CD4-positive, CD25-positive, alpha-beta regulatory T cell (primary cell): Measurements from ENCODE around the gene SRA1. TPM values are rescaled to one million over a fixed set of nuclear protein-coding genes. Genes with fewer than 3 reads are reported as not detected.

ENCODE experiments used
- ATAC-seq, 2 donors: fragments of 150-1000 bp; cut with Tn5 transposase; one replicate each; pipeline ENCODE4 v1.10.0; 2021; ENCODE audit warnings: low read depth in 2 of 2, moderate number of reproducible peaks in 2 of 2, moderate library complexity in 1 of 2
- DNase-seq, 3 donors: peaks; one replicate each; pipeline versions ENCODE4 v3.0.0 to v3.0.0-alpha.2; 2012 to 2022; ENCODE audit warnings: mixed read lengths in 1 of 3
- H3K27ac ChIP-seq: one replicate; pipeline ENCODE4 v1.7.0; 2013; ENCODE audit warnings: mild to moderate bottlenecking, low read length; ENCODE audit not compliant: insufficient read depth, poor library complexity, severe bottlenecking
- H3K27me3 ChIP-seq: one replicate; pipeline ENCODE4 v1.7.0; 2013; ENCODE audit warnings: low read length; ENCODE audit not compliant: control insufficient read depth, insufficient read depth
- H3K36me3 ChIP-seq: one replicate; pipeline ENCODE4 v1.7.0; 2013; ENCODE audit warnings: mild to moderate bottlenecking, low read length, moderate library complexity; ENCODE audit not compliant: control insufficient read depth, insufficient read depth
- H3K4me1 ChIP-seq: 2 replicates; pipeline ENCODE4 v1.7.0; 2013; ENCODE audit warnings: mild to moderate bottlenecking, low read length; ENCODE audit not compliant: insufficient read depth, control insufficient read depth, poor library complexity, severe bottlenecking
- H3K4me3 ChIP-seq: one replicate; pipeline ENCODE4 v1.7.0; 2013; ENCODE audit warnings: low read depth, mild to moderate bottlenecking, low read length, moderate library complexity
- H3K9me3 ChIP-seq, 2 experiments: 1 replicate in 1 of 2; 2 replicates in 1 of 2; pipeline ENCODE4 v1.7.0; 2013; ENCODE audit warnings: low read length in 2 of 2, mild to moderate bottlenecking in 1 of 2, moderate library complexity in 1 of 2; ENCODE audit not compliant: control insufficient read depth in 2 of 2
- H3K27ac Mint-ChIP-seq, 3 donors: one replicate each; pipeline ENCODE4 v1.8.0; 2020 to 2022; ENCODE audit warnings: mild to moderate bottlenecking in 3 of 3, mixed read lengths in 3 of 3, moderate library complexity in 2 of 3
- H3K27me3 Mint-ChIP-seq: one replicate; pipeline ENCODE4 v1.8.0; 2022; ENCODE audit warnings: mild to moderate bottlenecking, mixed read lengths
- H3K36me3 Mint-ChIP-seq: one replicate; pipeline ENCODE4 v1.8.0; 2020; ENCODE audit warnings: mixed read lengths
- H3K4me1 Mint-ChIP-seq, 4 donors: one replicate each; pipeline ENCODE4 v1.8.0; 2020 to 2022; ENCODE audit warnings: mixed read lengths in 4 of 4, mild to moderate bottlenecking in 1 of 4
- H3K4me3 Mint-ChIP-seq, 4 donors: one replicate each; pipeline ENCODE4 v1.8.0; 2020 to 2022; ENCODE audit warnings: mild to moderate bottlenecking in 4 of 4, mixed read lengths in 4 of 4, moderate library complexity in 3 of 4
- H3K9me3 Mint-ChIP-seq, 7 donors: one replicate each; pipeline ENCODE4 v1.8.0; 2020 to 2022; ENCODE audit warnings: mixed read lengths in 7 of 7, mild to moderate bottlenecking in 3 of 7, moderate library complexity in 2 of 7
- polyA plus RNA-seq, 4 donors: library from polyadenylated mRNA; unstranded; fragments of 300-500 nt; fragmentation: Illumina TruSeq; gene quantifications; one replicate each; pipeline ENCODE4 v1.2.3, GENCODE V29; 2021
- total RNA-seq: library from RNA; stranded (reverse); gene quantifications from one replicate; pipeline ENCODE4 v1.2.3, GENCODE V29; 2022

SRA1 gene
- total and polyA plus RNA-seq, 5 donors from 2014 or later, result 36.6 to 44.3 (median 38.8) TPM

GRCh38 chr5:140540227-140540626 lies 17.0 kb downstream of the SRA1 start:
- Histone ChIP-seq H3K27me3 (no peaks in the 10 kb centered on the region), H3K4me3 (no peak overlapping the region), H3K36me3 (peaks cover 78% of the 10 kb centered on the region), H3K4me1 (no peaks in the 10 kb centered on the region), H3K9me3 (no peaks in the 10 kb centered on the region), H3K27ac (no peak overlapping the region)
- ATAC-seq, result no peak
- H3K9me3 Mint-ChIP-seq, result no peaks in the 10 kb centered on the region
- H3K4me1 Mint-ChIP-seq, result peaks cover 0 to 5% (median 0%) of the 10 kb centered on the region in 4 donors
- no peak overlapping the region for H3K4me3 Mint-ChIP-seq
- H3K27ac Mint-ChIP-seq, result peak overlapping the region in 1 of 3 donors; percentile 38
- peaks cover 50% of the 10 kb centered on the region for H3K36me3 Mint-ChIP-seq
- DNase-seq, result no peak
- H3K27me3 Mint-ChIP-seq, result no peaks in the 10 kb centered on the region

- no peaks in the 10 kb centered on the region for H3K4me1 ChIP-seq
- Mint-ChIP-seq H3K27me3 (no peaks in the 10 kb centered on the region), H3K9me3 (peaks cover 0 to 2% (median 0%) of the 10 kb centered on the region in 7 donors), H3K4me3 (no peak overlapping the region), H3K4me1 (peaks cover 0 to 4% (median under 1%) of the 10 kb centered on the region in 4 donors), H3K27ac (peak overlapping the region in 2 of 3 donors; percentile 20 to 60), H3K36me3 (peaks cover 27% of the 10 kb centered on the region)
- H3K27me3 ChIP-seq, result no peaks in the 10 kb centered on the region
- peaks cover 56% of the 10 kb centered on the region for H3K36me3 ChIP-seq
- no peak overlapping the region for H3K27ac ChIP-seq
- no peak for DNase-seq
- H3K9me3 ChIP-seq, result no peaks in the 10 kb centered on the region
- no peak for ATAC-seq
- H3K4me3 ChIP-seq, result no peak overlapping the region
Observed at GRCh38 chr5:140524003-140524402, 33.3 kb downstream of the SRA1 start.

DNA sequence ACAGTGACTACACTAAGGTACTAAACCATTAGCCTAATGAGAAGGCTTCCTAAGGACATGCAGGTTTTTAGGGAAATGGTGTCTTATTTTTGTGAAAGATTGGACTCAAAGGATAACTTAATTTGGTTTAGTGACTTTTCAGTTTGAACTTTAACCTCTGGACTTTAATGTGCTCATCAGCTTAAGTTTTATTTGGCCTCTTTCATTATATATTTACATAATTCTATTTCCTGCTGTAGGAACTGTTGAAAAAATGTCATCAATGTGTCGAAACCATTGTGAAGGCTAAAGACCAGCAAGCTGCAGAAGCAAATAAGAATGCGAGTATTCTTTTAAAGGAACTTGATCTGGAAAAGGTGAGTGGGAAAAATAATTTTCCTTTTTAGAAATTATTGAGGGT lies 44.1 kb downstream of the SRA1 start:
- ATAC-seq (no peak), DNase-seq (no peak)
- Histone ChIP-seq H3K4me1 (no peaks in the 10 kb centered on the region), H3K9me3 (no peaks in the 10 kb centered on the region), H3K36me3 (peaks cover 69% of the 10 kb centered on the region), H3K4me3 (no peak overlapping the region), H3K27ac (no peak overlapping the region), H3K27me3 (no peaks in the 10 kb centered on the region)
- Mint-ChIP-seq H3K4me1 (no peaks in the 10 kb centered on the region), H3K36me3 (peaks cover 37% of the 10 kb centered on the region), H3K4me3 (no peak overlapping the region), H3K27me3 (no peaks in the 10 kb centered on the region), H3K9me3 (no peaks in the 10 kb centered on the region), H3K27ac (no peak overlapping the region)

DNA sequence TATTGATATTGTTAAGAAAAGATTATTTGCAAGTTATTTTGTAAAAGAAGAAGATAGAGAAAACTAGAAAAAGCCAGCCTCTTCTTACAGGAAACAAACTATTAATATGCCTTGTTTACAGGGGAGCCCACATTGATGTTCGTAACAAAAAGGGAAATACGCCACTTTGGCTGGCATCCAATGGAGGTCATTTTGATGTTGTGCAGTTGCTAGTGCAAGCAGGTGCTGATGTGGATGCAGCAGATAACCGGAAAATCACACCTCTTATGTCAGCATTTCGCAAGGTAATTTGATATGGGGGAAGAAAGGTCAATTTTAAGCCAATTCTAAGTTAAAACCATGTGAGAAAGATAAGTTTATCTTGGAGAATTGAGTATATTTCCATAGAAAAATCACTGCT lies 47.4 kb downstream of the SRA1 start:
- Histone ChIP-seq H3K27ac (no peak overlapping the region), H3K4me1 (no peaks in the 10 kb centered on the region), H3K4me3 (no peak overlapping the region), H3K36me3 (peaks cover 96% of the 10 kb centered on the region), H3K27me3 (no peaks in the 10 kb centered on the region), H3K9me3 (no peaks in the 10 kb centered on the region)
- H3K9me3 Mint-ChIP-seq, result no peaks in the 10 kb centered on the region
- H3K4me1 Mint-ChIP-seq, result no peaks in the 10 kb centered on the region
- DNase-seq (no peak), ATAC-seq (no peak)
- no peaks in the 10 kb centered on the region for H3K27me3 Mint-ChIP-seq
- no peak overlapping the region for H3K27ac Mint-ChIP-seq
- no peak overlapping the region for H3K4me3 Mint-ChIP-seq
- H3K36me3 Mint-ChIP-seq, result peaks cover 37% of the 10 kb centered on the region

DNA sequence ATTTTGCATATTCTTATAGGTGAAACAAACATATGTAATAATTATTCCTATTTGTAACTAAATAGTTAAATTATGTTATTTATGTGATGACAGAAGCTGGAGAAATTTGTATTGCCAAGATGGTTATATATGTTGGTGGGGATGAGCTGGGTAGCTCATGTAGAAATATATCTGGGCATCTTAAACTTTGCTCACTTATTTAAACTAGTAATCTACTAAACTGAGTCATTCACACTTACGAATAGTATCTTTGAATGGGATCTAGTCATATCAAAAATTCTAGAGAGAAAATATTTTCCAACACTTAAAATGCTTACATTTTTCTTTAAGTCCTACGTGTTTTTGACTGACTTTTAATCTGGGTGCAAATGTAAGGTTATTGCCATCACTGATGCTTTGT lies 54.4 kb downstream of the SRA1 start:
- peaks cover 39% of the 10 kb centered on the region for H3K36me3 ChIP-seq

More for the DNA sequence above, 54.4 kb downstream of the SRA1 start:
- DNase-seq (no peak), ATAC-seq (no peak)
- no peak overlapping the region for H3K27ac Mint-ChIP-seq
- H3K4me3 Mint-ChIP-seq, result no peak overlapping the region
- H3K9me3 Mint-ChIP-seq, result no peaks in the 10 kb centered on the region
- peaks cover 0 to 10% (median 8%) of the 10 kb centered on the region in 4 donors for H3K4me1 Mint-ChIP-seq
- H3K4me1 ChIP-seq, result no peaks in the 10 kb centered on the region
- no peaks in the 10 kb centered on the region for H3K9me3 ChIP-seq
- no peak overlapping the region for H3K27ac ChIP-seq
- no peak overlapping the region for H3K4me3 ChIP-seq
- H3K36me3 Mint-ChIP-seq, result peaks cover 10% of the 10 kb centered on the region
- H3K27me3 ChIP-seq, result no peaks in the 10 kb centered on the region
- no peaks in the 10 kb centered on the region for H3K27me3 Mint-ChIP-seq

Other genes with a start within 250 kb of the SRA1 start
- 0.47 TPM for gene HBEGF, start 210.9 kb downstream of the SRA1 start, total RNA-seq
- not detected for gene HBEGF, start 210.9 kb downstream of the SRA1 start, polyA plus RNA-seq
- gene SLC4A9, start 197.3 kb downstream of the SRA1 start, total RNA-seq, result not detected
- not detected for gene SLC4A9, start 197.3 kb downstream of the SRA1 start, polyA plus RNA-seq
- 227 TPM for gene ANKHD1, start 155.6 kb downstream of the SRA1 start, total RNA-seq
- gene ANKHD1, start 155.6 kb downstream of the SRA1 start, polyA plus RNA-seq, result 10 to 100 TPM; 58.2 to 78.2 (median 64.6) TPM
- 11.8 TPM for gene EIF4EBP3, start 9.8 kb downstream of the SRA1 start, total RNA-seq
- gene EIF4EBP3, start 9.8 kb downstream of the SRA1 start, polyA plus RNA-seq, result 10 to 100 TPM; 28.4 to 44.7 (median 40.5) TPM
- 50.8 TPM for gene APBB3, start 7.1 kb upstream of the SRA1 start, total RNA-seq
- gene APBB3, start 7.1 kb upstream of the SRA1 start, polyA plus RNA-seq, result 1 to 10 TPM; 3.4 to 5.2 (median 4.0) TPM
- 35.0 TPM for gene SLC35A4, start 7.4 kb upstream of the SRA1 start, total RNA-seq
- 10 to 100 TPM; 69.3 to 89.5 (median 78.0) TPM for gene SLC35A4, start 7.4 kb upstream of the SRA1 start, polyA plus RNA-seq
- gene CD14, start 75.7 kb upstream of the SRA1 start, total RNA-seq, result not detected
- gene CD14, start 75.7 kb upstream of the SRA1 start, polyA plus RNA-seq, result 1 to 10 TPM; 1.3 to 2.6 (median 2.1) TPM
- gene TMCO6, start 82.0 kb upstream of the SRA1 start, total RNA-seq, result 22.6 TPM
- 10 to 100 TPM; 17.0 to 24.1 (median 18.4) TPM for gene TMCO6, start 82.0 kb upstream of the SRA1 start, polyA plus RNA-seq
- gene NDUFA2, start 90.2 kb upstream of the SRA1 start, total RNA-seq, result 42.6 TPM
- 100 to 1,000 TPM; 165 to 208 (median 169) TPM for gene NDUFA2, start 90.2 kb upstream of the SRA1 start, polyA plus RNA-seq
- 170 TPM for gene IK, start 90.4 kb upstream of the SRA1 start, total RNA-seq
- 100 to 1,000 TPM; 136 to 197 (median 184) TPM for gene IK, start 90.4 kb upstream of the SRA1 start, polyA plus RNA-seq
- 47.5 TPM for gene WDR55, start 107.4 kb upstream of the SRA1 start, total RNA-seq
- gene WDR55, start 107.4 kb upstream of the SRA1 start, polyA plus RNA-seq, result 10 to 100 TPM; 17.6 to 25.3 (median 19.9) TPM
- 2.1 TPM for gene DND1, start 116.1 kb upstream of the SRA1 start, total RNA-seq
- gene DND1, start 116.1 kb upstream of the SRA1 start, polyA plus RNA-seq, result not detected
- gene HARS1, start 133.9 kb upstream of the SRA1 start, total RNA-seq, result 56.5 TPM
- gene HARS1, start 133.9 kb upstream of the SRA1 start, polyA plus RNA-seq, result 10 to 100 TPM; 58.0 to 74.4 (median 60.5) TPM
- 29.8 TPM for gene HARS2, start 134.0 kb upstream of the SRA1 start, total RNA-seq
- 10 to 100 TPM; 20.7 to 24.4 (median 22.2) TPM for gene HARS2, start 134.0 kb upstream of the SRA1 start, polyA plus RNA-seq
- gene ZMAT2, start 143.0 kb upstream of the SRA1 start, total RNA-seq, result 48.5 TPM
- gene ZMAT2, start 143.0 kb upstream of the SRA1 start, polyA plus RNA-seq, result 10 to 100 TPM; 81.8 to 97.5 (median 90.9) TPM
- not detected for gene PCDHA1, start 228.7 kb upstream of the SRA1 start, total RNA-seq
- not detected for gene PCDHA1, start 228.7 kb upstream of the SRA1 start, polyA plus RNA-seq
- gene PCDHA2, start 237.4 kb upstream of the SRA1 start, total RNA-seq, result not detected
- not detected for gene PCDHA2, start 237.4 kb upstream of the SRA1 start, polyA plus RNA-seq
- gene PCDHA3, start 243.6 kb upstream of the SRA1 start, total RNA-seq, result not detected
- not detected for gene PCDHA3, start 243.6 kb upstream of the SRA1 start, polyA plus RNA-seq
- gene PCDHA4, start 249.6 kb upstream of the SRA1 start, total RNA-seq, result not detected
- not detected for gene PCDHA4, start 249.6 kb upstream of the SRA1 start, polyA plus RNA-seq